ENCODE measurements around the gene RXFP1.

The RXFP1 gene

DNA sequence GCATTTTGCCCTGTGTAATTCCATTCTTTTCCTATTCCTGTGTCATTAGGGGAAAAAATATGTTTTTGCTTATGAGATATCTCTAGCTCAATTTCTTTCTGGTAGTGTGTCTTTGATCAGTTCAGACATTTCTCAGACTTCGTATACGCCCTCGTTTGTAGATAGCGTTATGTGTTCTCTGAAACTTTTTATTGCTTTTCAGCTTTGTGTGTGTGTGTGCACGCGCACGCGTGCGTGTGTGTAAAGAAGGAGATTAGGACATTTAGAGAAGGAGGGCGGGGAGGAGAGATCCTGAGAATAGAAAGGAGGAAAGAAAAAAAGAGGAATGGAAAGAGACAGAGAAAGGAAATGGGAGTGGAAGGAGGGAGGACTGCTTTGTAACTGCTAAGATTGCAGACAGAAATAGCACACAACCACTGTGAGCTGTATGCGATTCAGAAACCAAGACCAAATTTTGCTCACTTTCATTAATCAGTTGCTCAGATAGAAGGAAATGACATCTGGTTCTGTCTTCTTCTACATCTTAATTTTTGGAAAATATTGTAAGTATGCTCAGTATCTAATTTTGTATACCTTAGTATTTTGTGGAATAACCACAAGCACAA lies at the start of gene RXFP1:
RXFP1 (plus strand) TSS at position 399 of the 605 bp plus-strand sequence; CDS start at position 494, 95 bp downstream.
- DNase-seq: no peak

DNA sequence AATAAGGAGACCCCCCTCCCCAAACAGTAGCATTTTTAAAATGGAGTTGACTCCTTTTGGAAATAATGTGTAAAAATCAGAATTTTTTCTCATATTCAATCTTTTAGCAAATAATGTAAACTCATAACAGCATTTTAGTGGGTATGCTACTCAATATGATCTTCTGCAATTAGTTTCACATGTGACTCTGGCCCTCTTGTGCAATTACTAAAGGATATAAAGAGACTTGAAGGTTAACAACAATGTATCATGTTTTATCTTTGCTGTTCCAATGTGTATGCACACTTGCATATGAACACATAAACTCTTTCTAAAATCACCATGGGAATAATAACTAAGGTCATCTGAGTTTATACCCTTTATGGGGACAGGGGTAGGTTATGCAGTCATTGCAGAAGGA lies 39.9 kb upstream of the RXFP1 start:
- DNase-seq: no peak

DNA sequence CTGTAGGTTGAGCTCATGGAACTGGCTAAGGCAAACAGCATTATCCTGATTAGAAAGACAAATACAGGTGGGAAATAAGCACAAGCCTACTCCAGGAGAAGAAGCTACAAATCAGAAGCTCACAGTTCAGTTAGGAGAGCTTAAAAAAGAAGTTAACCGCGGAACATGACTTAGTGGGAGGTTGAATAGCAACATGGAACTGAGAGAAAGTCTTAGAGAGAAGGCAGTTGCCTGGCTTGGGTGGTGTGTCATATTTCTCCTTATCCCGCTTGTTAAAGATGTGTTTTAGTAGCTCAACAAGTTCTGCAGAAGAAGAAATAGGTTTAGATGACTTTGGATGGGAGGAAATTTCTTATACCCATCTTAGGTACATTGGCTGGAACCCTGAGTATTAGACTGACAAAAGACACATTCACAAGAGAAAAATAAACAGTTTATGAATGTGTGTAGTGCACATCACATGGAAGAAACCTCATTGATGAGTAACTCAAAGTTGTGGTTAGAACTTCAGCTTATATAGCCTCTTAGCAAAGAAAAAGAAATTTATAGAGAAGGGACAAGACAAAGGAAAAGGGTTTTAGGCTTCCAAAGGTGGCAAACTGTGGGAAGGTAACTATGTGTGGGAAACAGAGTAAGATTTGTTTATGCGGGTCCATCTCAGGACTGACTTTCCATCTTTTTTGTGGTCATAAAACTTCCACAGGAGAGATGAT lies 37.4 kb upstream of the RXFP1 start:
- DNase-seq: no peak

DNA sequence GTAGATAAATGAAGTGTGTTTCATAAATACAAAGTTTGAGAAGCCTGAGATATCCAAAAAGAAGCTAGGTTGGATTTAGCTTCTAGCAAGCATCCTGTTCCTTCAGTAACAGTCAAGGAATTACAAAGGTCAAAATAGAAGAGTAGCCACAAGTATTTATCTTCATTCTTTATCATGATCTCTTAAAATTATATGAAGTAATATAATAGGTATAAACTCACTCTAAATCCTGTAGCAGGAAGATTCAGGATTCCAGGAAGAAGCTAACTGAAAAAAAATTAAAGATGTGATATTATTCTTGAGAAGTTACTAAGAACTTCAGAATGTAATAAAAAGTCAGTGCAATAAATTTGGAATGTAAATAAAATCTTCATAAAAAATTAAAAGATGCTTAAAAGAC lies 31.1 kb upstream of the RXFP1 start:
- no peak for DNase-seq

DNA sequence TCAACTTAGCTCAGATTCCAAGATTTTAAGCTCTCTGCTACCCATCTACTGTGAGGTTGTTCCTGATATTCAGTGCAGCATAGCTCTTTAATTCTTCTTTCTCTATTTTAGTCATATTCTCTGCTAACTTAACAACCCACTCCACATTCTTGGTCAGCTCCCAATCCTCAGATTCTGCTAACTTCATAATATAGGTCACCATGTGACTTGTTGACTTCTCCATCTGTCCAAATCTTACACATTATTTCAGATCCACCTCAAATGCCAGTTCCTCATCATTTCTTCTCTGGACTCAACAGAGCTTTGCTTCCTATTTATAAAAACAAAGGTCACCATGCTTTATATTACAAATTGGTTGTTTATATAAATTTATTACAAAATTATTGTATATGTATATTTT lies 29.3 kb upstream of the RXFP1 start:
- no peak for DNase-seq

DNA sequence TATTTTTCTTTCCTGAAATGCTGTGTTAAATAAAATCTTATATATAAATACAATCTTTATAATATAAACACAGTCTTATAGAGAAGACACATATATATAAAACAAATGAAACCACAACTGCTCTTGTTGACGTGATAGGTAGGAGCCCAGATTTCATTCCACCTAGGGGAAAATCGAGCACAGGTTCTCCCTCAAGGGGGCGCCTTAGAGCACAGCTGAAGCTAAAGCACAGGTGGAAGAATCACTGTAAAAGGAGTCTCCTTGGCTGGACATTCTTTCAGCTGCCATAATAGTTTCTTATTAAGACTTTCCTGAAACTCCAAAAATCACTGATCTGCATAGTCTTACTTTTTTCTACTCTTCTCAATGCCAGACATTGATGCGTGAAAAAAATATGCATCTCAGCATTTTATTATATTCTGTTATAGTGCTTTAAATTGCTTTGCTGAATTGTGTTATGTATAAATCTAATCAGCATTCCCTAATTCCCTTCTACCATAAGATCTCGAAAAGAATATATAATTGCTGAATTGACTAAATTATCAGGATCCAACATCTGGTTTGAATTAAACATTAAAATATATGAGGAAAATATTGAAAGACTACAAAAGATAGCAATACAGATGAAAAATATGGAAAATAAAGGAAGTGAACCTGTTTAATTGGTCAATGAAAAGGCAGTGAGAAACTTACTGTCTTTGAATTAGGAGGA lies 25.5 kb upstream of the RXFP1 start:
- peak; percentile 41 for DNase-seq

DNA sequence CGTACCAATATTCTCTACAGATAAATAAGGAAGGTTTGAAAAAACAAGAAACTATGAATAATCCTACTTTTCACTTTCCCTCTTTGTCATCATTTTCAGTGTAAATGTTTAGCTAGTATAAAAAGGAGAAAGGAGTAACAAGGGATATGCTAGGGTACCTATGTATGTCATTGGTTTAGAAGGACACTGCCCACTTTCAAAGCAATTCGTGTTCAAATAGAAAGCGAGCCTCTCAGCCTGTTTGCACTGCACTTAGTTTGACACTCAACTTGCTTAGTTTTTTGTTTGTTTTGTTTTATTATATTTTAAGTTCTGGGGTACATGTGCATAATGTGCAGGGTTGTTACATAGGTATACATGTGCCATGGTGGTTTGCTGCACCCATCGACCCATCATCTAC lies 21.6 kb upstream of the RXFP1 start:
- no peak for DNase-seq

DNA sequence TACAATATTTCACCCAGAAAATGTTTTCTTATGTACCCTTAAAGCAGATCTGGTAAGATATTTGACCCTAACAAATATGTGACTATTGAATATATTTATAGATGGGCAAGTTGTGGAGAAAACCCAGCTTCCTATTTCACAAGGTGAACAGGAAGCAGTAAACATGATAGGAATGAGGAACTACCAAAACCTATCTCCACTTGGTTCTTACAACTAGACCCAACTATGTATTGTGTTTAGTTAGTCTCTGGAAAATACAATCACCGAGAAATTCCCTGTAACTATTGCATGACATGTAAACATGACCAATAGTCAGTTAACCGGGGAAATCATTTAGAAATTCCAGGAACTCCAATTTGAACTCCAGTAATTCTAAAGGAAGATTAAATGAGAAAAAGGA lies 8.4 kb upstream of the RXFP1 start:
- peak; percentile 51 for DNase-seq

DNA sequence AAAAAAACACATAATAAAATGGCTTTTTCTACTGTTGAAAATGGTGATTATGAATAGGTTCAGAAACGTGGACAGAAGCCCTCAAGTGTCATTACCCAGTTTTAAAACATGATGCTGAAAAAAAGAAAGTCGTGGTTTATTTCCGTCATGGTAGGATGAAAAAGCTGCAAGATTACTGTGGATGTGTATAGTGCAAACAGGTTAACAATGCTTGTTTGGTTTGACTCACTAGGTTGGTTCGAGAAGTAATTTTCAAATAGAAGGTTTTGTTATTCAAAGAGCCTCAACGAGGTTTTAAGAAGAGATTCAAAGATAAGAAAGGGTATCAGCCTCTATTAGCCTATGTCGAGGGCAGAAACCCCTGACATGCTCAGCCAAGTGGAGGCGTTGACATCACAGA lies 2.5 kb upstream of the RXFP1 start:
- DNase-seq: no peak

DNA sequence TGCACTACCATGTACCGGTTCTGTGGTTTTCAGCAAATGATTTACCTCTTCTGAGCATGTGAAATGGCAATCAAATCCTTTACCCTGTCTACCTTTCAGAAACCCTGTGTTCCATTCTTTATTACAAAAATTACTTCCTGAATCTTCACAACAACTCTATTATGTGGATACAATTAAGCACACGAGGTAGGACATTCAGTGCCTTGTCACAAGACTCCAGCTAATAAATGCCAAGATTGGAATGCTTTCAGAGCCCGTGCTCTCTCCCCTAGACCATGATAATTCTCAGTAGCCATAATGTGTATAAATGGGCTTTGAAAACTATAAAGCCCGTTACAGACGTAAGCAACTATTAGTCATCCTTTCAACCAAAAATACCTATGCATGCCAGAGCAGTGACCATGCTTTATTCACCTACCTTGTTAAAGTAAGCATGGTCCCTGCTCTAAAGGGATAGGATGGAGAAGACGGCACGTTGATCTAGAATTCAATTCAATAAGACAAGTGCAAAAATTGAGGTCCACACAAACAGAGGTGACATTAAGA lies 2.4 kb downstream of the RXFP1 start:
- DNase-seq: no peak

DNA sequence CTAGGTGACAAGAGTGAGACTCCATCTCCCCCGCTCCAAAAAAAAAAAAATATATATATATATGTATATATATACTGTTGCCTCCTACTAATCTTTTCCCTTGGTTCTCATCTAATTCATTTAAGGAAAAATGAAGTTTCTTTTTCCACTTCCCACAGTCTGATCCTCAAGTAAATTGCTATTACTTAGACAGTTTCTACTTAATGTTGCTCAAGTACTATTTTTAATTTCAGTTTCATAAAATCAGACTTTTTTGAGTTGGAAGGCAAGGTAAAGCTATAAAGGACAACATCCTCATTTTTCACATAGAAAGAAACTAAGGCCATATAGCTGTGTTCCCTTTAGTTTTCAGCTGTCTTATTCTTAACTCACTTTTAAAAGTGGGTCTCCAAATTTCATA lies 5.8 kb downstream of the RXFP1 start:
- no peak for DNase-seq

DNA sequence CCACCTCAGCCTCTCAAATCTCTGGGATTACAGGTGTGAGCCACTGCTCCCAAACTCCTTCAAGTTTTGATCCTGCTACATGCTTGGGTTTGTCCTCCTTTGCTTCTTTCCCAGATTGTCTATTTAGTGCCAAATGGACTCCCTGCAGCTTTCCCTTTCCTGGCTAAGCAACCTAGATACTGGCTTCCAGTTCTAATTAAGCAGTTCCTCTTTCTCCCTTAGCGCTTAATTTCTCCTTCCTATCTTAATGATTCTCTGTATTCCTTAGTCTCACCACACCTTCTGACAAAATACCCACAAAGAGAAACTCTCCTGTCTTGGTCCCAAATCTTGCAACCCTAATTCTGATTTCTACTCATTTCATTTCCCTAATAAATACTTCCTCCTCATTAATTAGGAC lies 7.8 kb downstream of the RXFP1 start:
- no peak for DNase-seq

DNA sequence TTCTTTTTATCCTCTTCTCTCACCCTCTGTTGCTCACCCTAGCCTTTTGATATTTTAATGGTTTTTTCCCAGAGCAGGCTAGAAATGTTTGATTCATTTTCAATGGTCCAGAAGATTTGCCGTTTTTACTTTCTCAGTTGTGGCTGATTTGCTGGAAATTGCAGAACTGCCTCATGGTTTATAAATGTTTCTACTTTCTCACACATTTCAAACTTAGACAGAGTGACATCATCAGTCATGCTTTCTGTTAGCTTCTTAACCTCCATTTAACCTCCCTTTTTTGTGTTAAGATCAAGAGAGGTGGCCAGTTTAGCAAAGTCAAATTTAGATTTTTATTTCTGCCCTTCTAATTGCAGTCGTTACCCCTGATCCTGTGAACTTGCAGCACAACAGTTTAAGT lies 8.7 kb downstream of the RXFP1 start:
- no peak for DNase-seq

DNA sequence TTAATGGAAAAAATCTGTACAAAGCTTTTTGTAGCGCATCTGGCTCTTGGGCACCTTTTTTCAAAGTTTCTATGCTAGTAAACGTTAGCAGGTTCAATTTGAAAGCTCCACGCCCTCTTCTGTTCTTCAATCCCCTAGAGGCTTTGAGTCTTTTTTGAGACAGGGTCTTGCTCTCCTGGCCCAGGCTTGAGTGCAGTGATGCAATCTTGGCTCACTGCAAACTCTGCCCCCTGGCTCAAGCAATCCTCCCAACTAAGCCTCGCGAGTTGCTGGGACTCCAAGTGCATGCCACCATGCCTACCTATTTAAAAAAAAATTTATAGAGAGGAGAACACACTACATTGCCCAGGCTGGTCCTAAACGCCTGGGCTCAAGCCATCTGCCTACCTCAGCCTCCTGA lies 9.2 kb downstream of the RXFP1 start:
- no peak for DNase-seq

DNA sequence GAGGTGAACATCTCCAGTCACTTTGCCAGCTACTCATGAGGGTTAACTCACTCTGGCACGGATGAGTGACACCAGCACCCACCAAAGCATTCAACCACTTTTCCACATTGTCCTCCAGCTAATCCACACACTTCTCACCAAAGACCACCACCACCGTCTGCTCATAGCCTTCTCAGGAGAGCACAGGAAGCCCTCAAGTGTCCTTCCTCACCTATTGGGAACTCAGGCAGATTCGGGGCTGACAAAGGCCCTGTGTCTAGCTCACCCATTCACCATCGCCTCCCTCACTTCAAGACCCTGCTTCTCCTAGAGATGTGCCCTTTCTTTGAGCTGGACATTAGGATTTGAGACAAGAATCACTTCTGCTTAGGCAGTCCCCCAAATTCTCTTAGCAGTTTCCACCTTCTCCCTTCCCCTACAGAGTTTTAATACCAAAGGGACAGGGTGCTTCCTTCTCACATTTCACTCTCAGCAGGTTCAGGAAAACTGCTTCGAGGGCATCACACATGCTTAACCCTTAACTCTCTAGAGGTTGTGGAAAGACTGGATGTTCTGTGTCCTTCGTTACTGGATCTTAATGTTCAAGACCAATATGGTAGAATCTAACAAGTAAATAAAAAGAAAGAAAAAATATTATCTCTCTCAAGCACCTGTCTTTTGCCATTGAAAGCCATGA lies 11.0 kb downstream of the RXFP1 start:
- no peak for DNase-seq

DNA sequence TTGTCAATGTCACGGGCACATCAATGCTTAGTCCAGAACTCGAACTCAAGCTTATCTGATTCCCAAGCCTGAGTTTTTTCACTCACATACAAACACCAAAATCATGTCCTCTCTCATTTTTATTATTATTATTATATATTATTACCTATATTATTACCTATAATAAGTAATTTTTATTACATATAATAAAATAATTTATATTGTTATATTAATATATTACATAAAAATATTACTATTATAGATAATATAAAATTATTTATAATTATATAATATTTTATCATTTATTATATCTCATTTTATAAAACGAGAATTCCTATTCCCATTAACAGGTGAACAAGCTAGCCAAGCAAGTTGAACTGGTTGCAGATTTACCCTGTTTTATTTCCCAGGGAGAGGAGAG lies 13.0 kb downstream of the RXFP1 start:
- DNase-seq: no peak

DNA sequence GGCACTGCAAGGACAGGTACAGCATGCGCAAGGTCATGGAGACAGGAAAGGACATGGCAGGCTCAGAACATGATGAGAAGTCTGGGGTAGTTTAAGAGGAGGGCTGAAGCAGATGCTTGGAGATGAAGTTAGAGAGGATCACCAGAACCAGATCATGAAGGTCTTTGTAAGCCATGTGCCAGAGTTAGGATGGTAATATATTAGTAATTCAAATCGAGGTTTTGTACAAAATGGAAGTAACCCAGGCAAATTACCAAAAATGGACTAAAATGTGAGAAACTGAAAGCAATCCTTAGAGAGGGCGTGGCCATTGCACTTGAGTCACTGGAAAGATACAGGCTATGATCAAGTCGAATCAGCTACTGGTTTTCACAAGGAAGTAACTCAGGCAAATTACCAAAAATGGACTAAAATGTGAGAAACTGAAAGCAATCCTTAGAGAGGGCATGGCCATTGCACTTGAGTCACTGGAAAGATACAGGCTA lies 13.5 kb downstream of the RXFP1 start:
- DNase-seq: peak; percentile 49

DNA sequence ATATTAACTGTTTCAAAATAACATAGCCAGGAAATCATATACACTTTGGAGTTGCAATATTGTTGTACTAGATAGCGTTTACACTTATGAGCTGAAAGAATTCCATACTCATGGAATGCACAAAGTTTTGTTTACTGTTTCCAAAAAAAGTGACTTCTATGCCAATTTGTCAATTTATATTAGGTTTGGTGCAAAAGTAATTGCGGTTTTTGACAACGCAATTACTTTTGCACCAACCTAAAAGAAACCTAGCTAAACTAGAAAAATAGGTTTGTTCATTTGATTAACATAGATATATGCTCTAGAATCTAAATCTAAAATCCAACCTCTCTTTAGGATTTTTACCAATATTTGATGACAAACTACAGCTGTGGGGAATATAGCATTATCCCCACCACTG lies 15.2 kb downstream of the RXFP1 start:
- no peak for DNase-seq

DNA sequence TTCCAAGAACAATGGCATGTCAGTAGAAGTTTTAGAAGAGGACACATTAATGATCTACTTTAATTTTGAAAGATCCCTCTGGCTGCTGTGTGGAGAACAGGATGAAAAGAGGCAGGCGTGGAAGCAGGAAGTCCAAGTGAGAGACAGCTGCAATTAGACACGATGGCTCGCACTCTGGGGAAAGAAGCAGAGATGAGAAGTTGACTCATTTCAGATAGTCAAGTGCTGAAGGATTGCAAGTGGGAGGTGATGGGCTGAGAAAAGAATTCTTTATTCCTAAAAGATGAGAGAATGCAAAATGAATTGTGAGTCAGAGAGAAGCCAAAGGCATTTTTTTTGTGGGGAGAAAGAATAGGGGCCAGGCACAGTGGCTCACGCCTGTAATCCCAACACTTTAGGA lies 16.5 kb downstream of the RXFP1 start:
- no peak for DNase-seq

DNA sequence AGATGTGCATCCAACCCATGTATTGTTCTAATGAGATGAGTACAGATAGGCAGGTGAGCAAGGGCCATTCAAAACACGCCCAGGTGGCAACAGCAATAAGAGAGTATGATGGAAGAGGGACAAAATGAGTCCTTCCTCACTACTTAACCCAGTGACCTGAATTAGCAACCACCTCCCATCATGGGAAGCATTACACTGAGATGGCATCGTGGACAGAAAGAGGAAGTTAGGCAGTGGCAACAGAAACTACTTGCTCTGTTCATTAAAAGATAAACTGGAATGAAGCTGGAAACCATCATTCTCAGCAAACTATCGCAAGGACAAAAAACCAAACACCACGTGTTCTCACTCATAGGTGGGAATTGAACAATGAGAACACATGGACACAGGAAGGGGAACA lies 17.2 kb downstream of the RXFP1 start:
- DNase-seq: peak; percentile 84

DNA sequence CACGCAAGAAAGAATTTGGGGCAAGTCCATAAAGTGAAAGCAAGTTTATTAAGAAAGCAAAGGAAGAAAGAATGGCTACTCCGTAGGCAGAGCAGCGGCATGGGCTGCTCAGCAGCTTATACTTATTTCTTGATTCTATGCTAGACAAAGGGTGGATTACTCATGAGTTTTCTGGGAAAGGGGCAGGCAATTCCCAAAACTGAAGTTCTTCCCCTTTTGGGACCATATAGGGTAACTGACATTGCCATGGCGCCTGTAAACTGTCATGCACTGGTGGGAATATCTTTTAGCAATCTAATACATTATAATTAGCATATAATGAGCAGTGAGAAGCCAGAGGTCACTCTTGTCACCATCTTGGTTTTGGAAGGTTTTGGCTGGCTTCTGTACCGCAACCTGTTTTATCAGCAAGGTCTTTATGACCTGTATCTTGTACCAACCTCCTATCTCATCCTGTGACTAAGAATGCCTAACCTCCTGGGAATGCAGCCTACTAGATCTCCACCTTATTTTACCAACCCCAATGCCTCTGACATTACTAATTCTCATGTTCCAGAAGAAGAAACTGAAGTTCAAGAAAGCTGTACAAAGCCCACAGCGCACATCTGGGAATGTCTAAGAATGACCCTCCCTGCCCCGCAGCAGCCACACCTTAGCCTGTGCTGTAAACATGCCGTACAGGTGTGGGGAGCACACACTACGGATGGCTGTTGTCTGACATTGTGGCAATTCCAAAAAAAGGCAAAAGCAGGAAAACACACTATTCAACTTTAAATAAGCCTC lies 18.6 kb downstream of the RXFP1 start:
- no peak for DNase-seq

DNA sequence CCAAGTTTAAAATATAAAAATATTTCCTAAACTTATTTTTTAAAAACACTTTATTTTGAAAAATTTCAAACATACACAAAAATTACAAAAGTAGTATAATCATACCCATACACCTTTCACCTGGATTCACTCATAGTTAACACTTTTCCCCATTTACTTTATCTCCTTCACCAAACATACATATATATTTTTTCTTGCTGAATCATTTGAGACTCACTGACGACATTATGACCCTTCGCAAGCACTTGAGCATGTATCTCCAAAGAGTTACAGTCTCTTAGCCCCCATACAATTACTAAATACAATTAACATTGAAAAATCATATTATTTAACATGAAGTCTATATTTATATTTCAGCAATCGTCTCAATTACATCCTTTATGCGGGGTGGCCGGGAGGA lies 19.8 kb downstream of the RXFP1 start:
- no peak for DNase-seq

DNA sequence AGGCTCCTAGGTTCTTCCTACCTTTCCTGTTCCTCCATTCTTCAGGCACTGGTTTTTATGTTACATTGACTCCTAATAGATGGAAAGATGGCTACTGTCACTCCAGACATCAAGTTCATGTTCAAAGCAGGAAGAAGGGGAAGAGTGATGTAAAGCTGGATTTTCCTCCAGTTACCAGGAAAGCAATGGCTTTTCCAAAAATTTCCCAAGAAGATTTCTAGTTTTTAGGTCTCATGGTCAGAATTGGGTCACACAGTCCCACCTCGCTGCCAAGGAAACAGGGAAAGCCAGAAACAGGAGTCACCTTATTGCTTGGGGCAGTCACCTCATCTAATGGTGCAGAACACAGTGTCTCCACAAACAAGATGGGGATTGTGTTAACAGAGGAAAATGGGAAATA lies 21.5 kb downstream of the RXFP1 start:
- no peak for DNase-seq
